Activated CD8-positive, alpha-beta memory T cell treated with anti-CD3 and anti-CD28 coated beads, Interleukin-2, amount 10 ng/mL, durations not matched to agents 7 days and 5 days (primary cell): ENCODE measurements around the gene ATP9B. TPM values are rescaled to one million over a fixed set of nuclear protein-coding genes. Genes with fewer than 3 reads are reported as not detected.

ENCODE experiments used
- ATAC-seq: fragments of 150-1000 bp; cut with Tn5 transposase; one replicate; pipeline ENCODE4 v1.10.0; 2021; ENCODE audit warnings: moderate library complexity
- CTCF ChIA-PET: fragments of 350-600 bp; sonication (Branson Sonifier 250); formaldehyde crosslinking; loops from one replicate; lab custom pipeline; 2021; ENCODE audit warnings: antibody characterized with exemption; lab: Charles Lee
- DNase-seq: peaks from one replicate; pipeline ENCODE4 v3.0.0-alpha.2; 2020
- H3K27ac Mint-ChIP-seq: one replicate; pipeline ENCODE4 v1.8.0; 2021; ENCODE audit warnings: mild to moderate bottlenecking, mixed read lengths
- H3K27me3 Mint-ChIP-seq: one replicate; pipeline ENCODE4 v1.8.0; 2021; ENCODE audit warnings: mixed read lengths
- H3K36me3 Mint-ChIP-seq: one replicate; pipeline ENCODE4 v1.8.0; 2021; ENCODE audit warnings: mild to moderate bottlenecking, mixed read lengths
- H3K4me1 Mint-ChIP-seq: one replicate; pipeline ENCODE4 v1.8.0; 2021; ENCODE audit warnings: mixed read lengths
- H3K4me3 Mint-ChIP-seq: one replicate; pipeline ENCODE4 v1.8.0; 2021; ENCODE audit warnings: mild to moderate bottlenecking, moderate library complexity, mixed read lengths
- H3K9me3 Mint-ChIP-seq: one replicate; pipeline ENCODE4 v1.8.0; 2022; ENCODE audit warnings: low read depth, mixed read lengths
- total RNA-seq, 2 experiments: library from RNA; stranded (reverse); gene quantifications; one replicate each; pipeline ENCODE4 v1.2.3, GENCODE V29; 2021

ATP9B gene
- total RNA-seq, 2 experiments from 2014 or later: 21.5 to 31.7 TPM

- H3K4me3 Mint-ChIP-seq: no peak overlapping the region
- peaks cover 2% of the 10 kb centered on the region for H3K9me3 Mint-ChIP-seq
- no peak for ATAC-seq
- no peak for DNase-seq
- peaks cover 22% of the 10 kb centered on the region for H3K36me3 Mint-ChIP-seq
- H3K27ac Mint-ChIP-seq: no peak overlapping the region
- no peaks in the 10 kb centered on the region for H3K27me3 Mint-ChIP-seq
- CTCF ChIA-PET: no interaction called here
- peaks cover 2% of the 10 kb centered on the region for H3K4me1 Mint-ChIP-seq
Measured at GRCh38 chr18:79092874-79093273, 23.7 kb downstream of the ATP9B start.

- DNase-seq: no peak
- CTCF ChIA-PET: no interaction called here
- Mint-ChIP-seq H3K27ac (no peak overlapping the region), H3K4me3 (no peak overlapping the region), H3K9me3 (peaks cover 2% of the 10 kb centered on the region), H3K4me1 (peaks cover 2% of the 10 kb centered on the region), H3K27me3 (no peaks in the 10 kb centered on the region), H3K36me3 (peaks cover 27% of the 10 kb centered on the region)
- no peak for ATAC-seq
Measured at GRCh38 chr18:79093986-79094385, 24.8 kb downstream of the ATP9B start.

- DNase-seq (no peak), ATAC-seq (no peak)
- no peak overlapping the region for H3K4me3 Mint-ChIP-seq
- CTCF ChIA-PET: no interaction called here
- no peaks in the 10 kb centered on the region for H3K27me3 Mint-ChIP-seq
- peaks cover 2% of the 10 kb centered on the region for H3K9me3 Mint-ChIP-seq
- H3K27ac Mint-ChIP-seq: no peak overlapping the region
- peaks cover 2% of the 10 kb centered on the region for H3K4me1 Mint-ChIP-seq
- peaks cover 28% of the 10 kb centered on the region for H3K36me3 Mint-ChIP-seq
Measured at GRCh38 chr18:79095216-79095615, 26.0 kb downstream of the ATP9B start.

- H3K36me3 Mint-ChIP-seq: peaks cover 42% of the 10 kb centered on the region
- ATAC-seq (no peak), DNase-seq (no peak)
- CTCF ChIA-PET: no interaction called here
- peaks cover 13% of the 10 kb centered on the region for H3K4me1 Mint-ChIP-seq
- no peaks in the 10 kb centered on the region for H3K27me3 Mint-ChIP-seq
- no peaks in the 10 kb centered on the region for H3K9me3 Mint-ChIP-seq
- no peak overlapping the region for H3K27ac Mint-ChIP-seq
- H3K4me3 Mint-ChIP-seq: no peak overlapping the region
Measured at GRCh38 chr18:79100944-79101343, 31.8 kb downstream of the ATP9B start.

GRCh38 chr18:79102886-79103285, 33.7 kb downstream of the ATP9B start:
- DNase-seq (no peak), ATAC-seq (no peak)
- Mint-ChIP-seq H3K9me3 (no peaks in the 10 kb centered on the region), H3K4me1 (peaks cover 13% of the 10 kb centered on the region), H3K27me3 (no peaks in the 10 kb centered on the region), H3K4me3 (no peak overlapping the region), H3K36me3 (peaks cover 33% of the 10 kb centered on the region), H3K27ac (no peak overlapping the region)
- CTCF ChIA-PET: no interaction called here

- H3K36me3 Mint-ChIP-seq: peaks cover 27% of the 10 kb centered on the region
- H3K4me3 Mint-ChIP-seq: no peak overlapping the region
Measured at GRCh38 chr18:79104137-79104536, 34.9 kb downstream of the ATP9B start.

GRCh38 chr18:79105455-79105854, 36.3 kb downstream of the ATP9B start:
- Mint-ChIP-seq H3K9me3 (no peaks in the 10 kb centered on the region), H3K36me3 (peaks cover 24% of the 10 kb centered on the region), H3K27ac (no peak overlapping the region)

More at GRCh38 chr18:79104137-79104536, 34.9 kb downstream of the ATP9B start:
- Mint-ChIP-seq H3K9me3 (no peaks in the 10 kb centered on the region), H3K27me3 (no peaks in the 10 kb centered on the region), H3K27ac (peak overlapping the region; percentile 27), H3K4me1 (peaks cover 13% of the 10 kb centered on the region)
- no peak for DNase-seq
- CTCF ChIA-PET: no interaction called here
- no peak for ATAC-seq

GRCh38 chr18:79106084-79106483, 36.9 kb downstream of the ATP9B start:
- Mint-ChIP-seq H3K4me3 (no peak overlapping the region), H3K27ac (no peak overlapping the region), H3K27me3 (no peaks in the 10 kb centered on the region), H3K36me3 (peaks cover 19% of the 10 kb centered on the region), H3K9me3 (no peaks in the 10 kb centered on the region), H3K4me1 (peaks cover 13% of the 10 kb centered on the region)
- CTCF ChIA-PET: no interaction called here
- no peak for DNase-seq
- no peak for ATAC-seq

More at GRCh38 chr18:79105455-79105854, 36.3 kb downstream of the ATP9B start:
- CTCF ChIA-PET: no interaction called here
- H3K27me3 Mint-ChIP-seq: no peaks in the 10 kb centered on the region
- no peak overlapping the region for H3K4me3 Mint-ChIP-seq
- ATAC-seq: no peak
- peaks cover 13% of the 10 kb centered on the region for H3K4me1 Mint-ChIP-seq
- no peak for DNase-seq

- H3K4me1 Mint-ChIP-seq: peaks cover 13% of the 10 kb centered on the region
- H3K27me3 Mint-ChIP-seq: no peaks in the 10 kb centered on the region
- no peaks in the 10 kb centered on the region for H3K9me3 Mint-ChIP-seq
- H3K27ac Mint-ChIP-seq: no peak overlapping the region
- CTCF ChIA-PET: no interaction called here
- H3K4me3 Mint-ChIP-seq: no peak overlapping the region
- peaks cover 8% of the 10 kb centered on the region for H3K36me3 Mint-ChIP-seq
- DNase-seq: no peak
- ATAC-seq: no peak
Measured at GRCh38 chr18:79107886-79108285, 38.7 kb downstream of the ATP9B start.

- no peak overlapping the region for H3K27ac Mint-ChIP-seq
- peaks cover 8% of the 10 kb centered on the region for H3K4me1 Mint-ChIP-seq
- H3K9me3 Mint-ChIP-seq: no peaks in the 10 kb centered on the region
- CTCF ChIA-PET: interaction anchor here (1.0 to 1.4 kb wide), 2 partner anchors 13 to 44 kb away, joined by 3 read pairs; no protein-coding TSS in a partner anchor
- ATAC-seq: no peak
- no peak for DNase-seq
- H3K4me3 Mint-ChIP-seq: no peak overlapping the region
- no peaks in the 10 kb centered on the region for H3K27me3 Mint-ChIP-seq
- peaks cover 8% of the 10 kb centered on the region for H3K36me3 Mint-ChIP-seq
Measured at GRCh38 chr18:79108549-79109215, 39.5 kb downstream of the ATP9B start.

GRCh38 chr18:79111483-79111882, 42.3 kb downstream of the ATP9B start:
- Mint-ChIP-seq H3K36me3 (peaks cover 14% of the 10 kb centered on the region), H3K4me3 (no peak overlapping the region), H3K27me3 (no peaks in the 10 kb centered on the region), H3K4me1 (no peaks in the 10 kb centered on the region), H3K27ac (no peak overlapping the region), H3K9me3 (peaks cover 2% of the 10 kb centered on the region)
- DNase-seq (no peak), ATAC-seq (no peak)
- CTCF ChIA-PET: no interaction called here

- Mint-ChIP-seq H3K36me3 (peaks cover 19% of the 10 kb centered on the region), H3K9me3 (peaks cover 2% of the 10 kb centered on the region), H3K27ac (no peak overlapping the region), H3K4me3 (no peak overlapping the region), H3K4me1 (no peaks in the 10 kb centered on the region), H3K27me3 (no peaks in the 10 kb centered on the region)
- CTCF ChIA-PET: no interaction called here
- no peak for ATAC-seq
- no peak for DNase-seq
Measured at GRCh38 chr18:79117385-79117784, 48.2 kb downstream of the ATP9B start.

GRCh38 chr18:79117788-79118187, 48.6 kb downstream of the ATP9B start:
- CTCF ChIA-PET: no interaction called here
- ATAC-seq (no peak), DNase-seq (no peak)
- no peak overlapping the region for H3K4me3 Mint-ChIP-seq
- peaks cover 20% of the 10 kb centered on the region for H3K36me3 Mint-ChIP-seq
- no peaks in the 10 kb centered on the region for H3K27me3 Mint-ChIP-seq
- H3K27ac Mint-ChIP-seq: no peak overlapping the region
- peaks cover 2% of the 10 kb centered on the region for H3K9me3 Mint-ChIP-seq
- no peaks in the 10 kb centered on the region for H3K4me1 Mint-ChIP-seq

GRCh38 chr18:79118797-79119196, 49.6 kb downstream of the ATP9B start:
- H3K36me3 Mint-ChIP-seq: peaks cover 21% of the 10 kb centered on the region
- ATAC-seq: no peak
- CTCF ChIA-PET: no interaction called here
- H3K9me3 Mint-ChIP-seq: peaks cover 2% of the 10 kb centered on the region
- H3K27ac Mint-ChIP-seq: no peak overlapping the region
- H3K4me3 Mint-ChIP-seq: no peak overlapping the region
- H3K27me3 Mint-ChIP-seq: no peaks in the 10 kb centered on the region
- no peak for DNase-seq
- no peaks in the 10 kb centered on the region for H3K4me1 Mint-ChIP-seq
